Stimulated activated CD4-positive, alpha-beta T cell treated with anti-CD3 and anti-CD28 coated beads, TNF-alpha, amount 100 ng/mL, for 24 hours (primary cell): Measurements from ENCODE around the gene PDYN.

Source experiments
- DNase-seq, 3 experiments: peaks; one replicate each; pipeline ENCODE4 v3.0.0-alpha.2; 2020; ENCODE audit warnings: low read depth in 3 of 3

PDYN gene

DNA sequence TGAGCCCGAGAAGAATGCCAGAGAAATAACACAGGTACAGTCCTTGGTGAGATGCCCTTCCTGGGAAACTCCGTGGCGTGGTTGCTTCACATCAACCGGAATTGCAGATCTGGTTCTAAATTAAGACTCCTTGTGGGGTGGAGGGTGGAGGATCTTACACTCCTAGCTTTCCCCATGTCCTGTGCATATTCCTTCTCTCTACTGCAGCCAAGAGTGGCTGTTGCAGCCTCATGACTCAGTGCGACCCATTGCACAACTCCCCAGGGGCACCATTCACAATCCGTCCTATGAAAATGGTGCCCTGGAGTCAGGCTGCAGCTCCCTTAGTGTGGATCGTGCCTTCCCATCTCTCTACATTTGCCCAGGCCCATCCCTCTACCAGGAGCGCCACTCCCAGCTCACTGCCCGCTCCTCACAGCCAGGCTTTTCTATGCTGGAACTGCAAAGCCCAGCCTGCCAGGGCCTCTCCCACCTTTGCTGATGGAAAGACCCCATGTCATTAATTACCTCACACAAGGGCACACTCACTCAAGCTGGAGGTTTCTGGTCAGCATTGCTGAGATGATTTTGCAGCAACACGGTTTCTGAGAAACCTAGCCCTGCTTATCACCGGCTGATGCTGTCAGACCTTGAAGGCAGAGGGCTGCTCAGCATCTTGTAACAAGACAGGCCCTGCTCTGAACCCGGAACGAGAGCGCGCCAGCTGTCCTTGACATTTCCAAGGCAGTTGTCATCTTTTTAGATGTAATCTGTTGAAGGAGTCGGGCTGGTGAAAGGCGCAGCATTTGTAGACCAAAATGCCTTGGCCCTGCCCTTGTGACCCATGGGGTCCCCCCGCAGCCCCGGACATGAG, 58.9 kb downstream of the PDYN start:
- no peak for DNase-seq

DNA sequence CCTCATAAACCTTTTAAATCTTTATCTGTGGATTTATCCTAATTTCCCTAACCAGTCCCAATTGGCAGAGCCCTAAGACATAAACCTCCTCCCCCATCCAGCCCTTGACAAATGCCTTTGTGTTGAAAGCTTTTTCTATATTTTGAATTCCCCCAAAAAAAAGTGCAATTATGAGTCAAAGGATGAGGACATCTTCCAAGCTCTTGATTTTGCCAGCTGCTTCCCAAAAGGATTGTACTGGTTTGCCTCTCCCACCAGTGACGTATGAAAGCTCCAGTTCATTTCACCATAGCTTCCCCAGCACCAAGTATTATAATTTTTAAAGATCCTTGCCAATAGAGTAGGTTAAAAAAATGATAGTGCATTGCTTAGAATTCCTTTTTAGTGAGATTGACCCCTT, 59.7 kb downstream of the PDYN start:
- no peak for DNase-seq

DNA sequence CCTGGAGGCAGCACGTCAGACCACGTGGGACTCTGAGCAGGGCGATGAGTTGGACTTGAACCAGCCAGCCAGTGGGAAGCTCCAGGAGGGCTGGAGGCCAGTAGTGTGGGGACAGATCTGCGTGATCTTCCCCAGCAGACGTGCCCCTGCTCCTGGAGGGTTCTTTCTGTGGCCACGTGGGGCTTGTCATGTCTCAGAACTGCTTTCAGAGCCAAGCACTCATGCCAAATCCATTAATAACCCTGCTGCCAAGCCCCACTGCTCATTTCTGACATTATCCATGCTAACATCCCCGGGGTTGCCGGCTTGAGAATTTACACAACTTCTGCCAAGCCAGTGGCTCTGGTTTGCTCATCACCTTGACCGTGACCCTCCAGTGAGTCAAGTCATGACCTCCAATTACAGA, 60.4 kb downstream of the PDYN start:
- DNase-seq: no peak

DNA sequence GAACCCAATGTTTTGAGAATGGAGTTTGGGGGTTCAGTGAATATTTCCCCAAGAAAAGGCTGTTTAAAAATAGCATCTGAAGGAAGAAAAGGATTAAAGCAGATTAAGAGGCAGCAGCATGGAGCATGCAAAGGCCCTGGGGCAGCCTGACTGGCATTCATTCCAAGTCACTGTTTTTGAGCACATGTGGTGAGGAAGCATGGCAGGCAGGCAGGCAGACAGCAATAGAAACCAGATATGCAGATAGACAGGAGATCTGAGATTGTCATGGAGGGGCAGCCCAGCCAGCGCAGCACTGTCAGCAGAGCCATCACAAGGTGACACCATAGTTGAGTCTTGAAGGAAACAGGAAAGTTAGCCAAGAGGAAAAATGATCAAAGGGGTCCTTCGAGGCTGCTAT, 60.9 kb downstream of the PDYN start:
- DNase-seq: no peak

DNA sequence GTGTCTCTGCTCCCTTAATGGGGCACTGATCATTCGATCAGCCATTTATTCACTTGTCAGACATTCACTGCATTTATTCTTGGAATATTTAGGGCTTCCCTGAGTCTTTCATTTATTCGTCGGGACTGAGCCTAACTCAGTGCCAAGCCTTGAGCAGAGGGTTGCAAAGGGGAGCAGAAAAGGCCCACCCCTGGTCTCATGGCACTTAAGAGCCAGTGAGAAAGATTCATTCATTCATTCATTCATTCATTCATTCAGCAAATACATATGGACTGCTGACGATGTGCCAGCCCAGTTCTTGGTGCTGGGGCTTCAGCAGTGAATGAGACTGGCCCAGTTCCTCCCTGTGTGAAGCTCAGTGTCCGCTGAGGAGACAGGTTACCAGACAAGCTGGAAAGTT, 62.0 kb downstream of the PDYN start:
- DNase-seq: no peak

DNA sequence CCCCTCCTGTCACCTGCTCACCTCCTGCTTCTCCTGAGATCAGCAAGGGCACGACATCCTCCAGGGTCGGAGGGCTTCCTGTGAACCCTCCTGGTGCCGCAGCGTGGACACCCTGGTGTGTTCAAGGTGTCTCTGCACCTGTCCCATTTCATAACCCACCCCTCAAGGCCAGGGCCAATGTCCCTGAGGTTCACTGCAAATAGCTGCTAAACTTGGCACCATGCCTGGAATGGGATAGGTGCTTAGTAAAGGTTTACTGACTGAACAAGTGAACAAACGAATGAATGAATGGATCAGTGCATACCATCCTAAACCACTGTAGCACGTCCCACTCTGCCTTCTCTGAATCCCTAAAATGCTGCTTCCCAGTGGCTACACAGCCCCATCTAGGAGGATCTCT, 63.7 kb downstream of the PDYN start:
- DNase-seq: no peak

DNA sequence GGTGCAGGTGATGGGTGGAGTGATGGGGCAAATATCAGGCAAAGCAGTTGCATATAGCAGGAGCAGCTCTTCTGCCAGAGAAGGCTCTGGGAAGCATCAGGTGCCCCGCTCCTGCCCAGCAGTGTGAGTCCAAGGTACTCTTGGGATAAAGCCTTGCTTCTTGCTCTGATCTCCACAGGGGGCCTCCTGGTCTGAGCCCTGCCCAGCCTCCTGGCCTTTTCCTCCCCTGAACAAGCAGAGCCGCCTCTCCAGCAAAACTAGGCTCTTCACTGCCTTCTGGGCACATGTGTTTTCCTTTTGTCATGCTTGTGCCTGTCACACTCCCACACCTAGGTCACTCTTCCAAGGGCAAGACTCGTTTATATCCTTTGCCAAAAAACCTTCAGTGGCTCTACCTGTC, 64.4 kb downstream of the PDYN start:
- DNase-seq: no peak

DNA sequence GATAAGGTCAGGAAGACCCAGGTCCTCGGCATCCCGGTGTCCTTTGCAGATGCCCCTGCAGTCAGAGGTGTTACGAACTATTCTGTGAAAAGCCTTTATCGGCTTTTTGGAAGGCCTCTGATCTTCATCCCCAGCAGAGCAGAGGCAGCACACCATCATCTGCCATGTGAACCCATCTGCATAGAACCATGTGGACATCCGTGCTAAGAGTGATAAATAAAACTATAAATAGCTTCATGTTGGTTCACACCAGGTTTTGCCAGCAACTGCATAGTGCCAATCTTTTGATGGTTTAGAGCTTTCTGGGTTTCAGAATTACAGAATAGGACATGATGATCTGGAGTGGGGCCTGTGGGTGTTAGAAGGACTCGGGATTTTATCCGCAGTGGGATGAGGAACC, 65.1 kb downstream of the PDYN start:
- no peak for DNase-seq
